Keratinocyte (primary cell): ENCODE data around the gene CYB5A. TPM values are rescaled to one million over a fixed set of nuclear protein-coding genes. Genes with fewer than 3 reads are reported as not detected.

ENCODE experiments used
- DNase-seq: peaks from one replicate; pipeline ENCODE4 v3.0.0-alpha.2; 2011; ENCODE audit warnings: low read depth, missing footprints, low spot score
- FAIRE-seq: peaks from 2 replicates; lab custom pipeline; 2011; peaks lifted over from hg19 to GRCh38; lab: Jason Lieb, UNC
- H2AFZ ChIP-seq: 2 replicates; pipeline ENCODE4 v1.6.0; 2012; ENCODE audit warnings: low read length, control low read depth, inconsistent platforms; ENCODE audit not compliant: control insufficient read depth
- H3K27ac ChIP-seq: 2 replicates; pipeline ENCODE4 v1.5.1; 2011; ENCODE audit warnings: low read length; ENCODE audit not compliant: control insufficient read depth, insufficient read depth
- H3K27me3 ChIP-seq: 3 replicates; pipeline ENCODE4 v1.6.0; 2011; ENCODE audit warnings: low read length; ENCODE audit not compliant: control insufficient read depth, insufficient read depth; ENCODE audit errors: extremely low read depth
- H3K36me3 ChIP-seq, 2 experiments: 2 replicates in 1 of 2; 3 replicates in 1 of 2; pipeline ENCODE4 v1.5.1; 2011; ENCODE audit warnings: low read length in 2 of 2, mild to moderate bottlenecking in 1 of 2; ENCODE audit not compliant: control insufficient read depth in 2 of 2, insufficient read depth in 2 of 2; ENCODE audit errors: extremely low read depth in 1 of 2
- H3K4me1 ChIP-seq: 3 replicates; pipeline ENCODE4 v1.5.1; 2011; ENCODE audit warnings: low read length; ENCODE audit not compliant: control insufficient read depth, insufficient read depth; ENCODE audit errors: extremely low read depth
- H3K4me2 ChIP-seq: 3 replicates; pipeline ENCODE4 v1.6.0; 2011; ENCODE audit warnings: low read depth, low read length; ENCODE audit not compliant: control insufficient read depth, insufficient read depth; ENCODE audit errors: extremely low read depth
- H3K4me3 ChIP-seq, 3 experiments: fragments of 200-600 bp in 1 of 3; sonication (generic) in 1 of 3; 2 replicates in 2 of 3; 3 replicates in 1 of 3; pipeline ENCODE4 v1.5.1; 2011 to 2016; ENCODE audit warnings: low read length in 3 of 3, mild to moderate bottlenecking in 3 of 3, control low read depth in 2 of 3, inconsistent platforms in 1 of 3, low read depth in 1 of 3, mixed read lengths in 1 of 3, mixed run types in 1 of 3, moderate library complexity in 1 of 3; ENCODE audit not compliant: control insufficient read depth in 2 of 3, insufficient read depth in 2 of 3; ENCODE audit errors: extremely low read depth in 1 of 3
- H3K79me2 ChIP-seq: 2 replicates; pipeline ENCODE4 v1.6.0; 2012; ENCODE audit warnings: low read length; ENCODE audit not compliant: control insufficient read depth, insufficient read depth
- H3K9ac ChIP-seq: 3 replicates; pipeline ENCODE4 v1.6.0; 2011; ENCODE audit warnings: low read length; ENCODE audit not compliant: control insufficient read depth, insufficient read depth; ENCODE audit errors: extremely low read depth
- H3K9me1 ChIP-seq: 3 replicates; pipeline ENCODE4 v1.6.0; 2011; ENCODE audit warnings: low read length; ENCODE audit not compliant: control insufficient read depth, insufficient read depth; ENCODE audit errors: extremely low read depth
- H3K9me3 ChIP-seq: 2 replicates; pipeline ENCODE4 v1.5.1; 2012; ENCODE audit warnings: low read depth, low read length; ENCODE audit not compliant: control insufficient read depth
- H4K20me1 ChIP-seq: 3 replicates; pipeline ENCODE4 v1.6.0; 2011; ENCODE audit warnings: low read length; ENCODE audit not compliant: control insufficient read depth, insufficient read depth; ENCODE audit errors: extremely low read depth
- CTCF ChIP-seq, 3 experiments: IDR thresholded peaks in 1 of 3; conservative IDR thresholded peaks in 1 of 3; optimal IDR thresholded peaks in 1 of 3; 2 replicates in 2 of 3; 3 replicates in 1 of 3; pipeline versions ENCODE3 to v1.5.1; 2011; ENCODE audit warnings: low read length in 3 of 3, mild to moderate bottlenecking in 3 of 3, moderate library complexity in 2 of 3, control low read depth in 1 of 3, inconsistent platforms in 1 of 3; ENCODE audit not compliant: insufficient read depth in 2 of 3; ENCODE audit errors: extremely low read depth in 1 of 3
- EZH2 ChIP-seq: IDR thresholded peaks from one replicate; pipeline ENCODE4 v1.6.1; 2012; ENCODE audit warnings: inconsistent platforms, mild to moderate bottlenecking, low read length, moderate library complexity
- dilution Hi-C: fragments of 300-500 bp; cut with MboI; formaldehyde crosslinking; loops from one replicate; pipeline ENCODE4 v1.7.0; 2020; ENCODE audit warnings: low sequenced_read_pairs; ENCODE audit not compliant: extremely low pct_ligation_motif_present
- polyA plus RNA-seq, 5 experiments: library from polyadenylated mRNA; depleted of rRNA in 3 of 5; stranded (reverse) in 3 of 5; stranded (forward) in 1 of 5; unstranded in 1 of 5; fragments of >200 nt; gene quantifications; 1 replicate in 1 of 5; 2 replicates in 3 of 5; 3 replicates in 1 of 5; pipeline versions ENCODE4 v1.2.1 to v1.2.3, GENCODE V29; 2011 to 2012; ENCODE audit warnings: missing spikeins in 2 of 5, low read depth in 1 of 5, low replicate concordance in 1 of 5

The CYB5A gene
- polyA plus RNA-seq, 1 donor (not counting 4 experiments of a cell fraction or from before 2014, with no cell fraction given), result 49.4 TPM

GRCh38 chr18:74289137-74289536 lies 2.6 kb downstream of the CYB5A start:
- dilution Hi-C loops, result no loop called here
- FAIRE-seq, result no peak
- H3K27me3 ChIP-seq, result no peaks in the 10 kb centered on the region
- no peaks in the 10 kb centered on the region for H3K79me2 ChIP-seq
- DNase-seq, result no peak
- no peak overlapping the region for H3K9ac ChIP-seq
- no peaks in the 10 kb centered on the region for H3K9me3 ChIP-seq
- no peak overlapping the region for H2AFZ ChIP-seq
- H4K20me1 ChIP-seq, result no peaks in the 10 kb centered on the region
- no peak overlapping the region for H3K27ac ChIP-seq
- no peak overlapping the region for H3K4me3 ChIP-seq
- no peak overlapping the region for H3K4me2 ChIP-seq
- TF ChIP-seq EZH2, result no peak
- TF ChIP-seq CTCF (optimal IDR thresholded peaks at IDR 0.05 in 1 of 3, IDR thresholded peaks at IDR 0.05 in 1 of 3, conservative IDR thresholded peaks at IDR 0.05 in 1 of 3; ENCODE audit: extremely low read depth in 1 of 3, insufficient read depth in 2 of 3, low read length in 3 of 3), result no peak
- H3K9me1 ChIP-seq, result no peaks in the 10 kb centered on the region
- no peaks in the 10 kb centered on the region for H3K36me3 ChIP-seq
- H3K4me1 ChIP-seq, result no peaks in the 10 kb centered on the region

GRCh38 chr18:74288730-74289129 lies 3.0 kb downstream of the CYB5A start:
- dilution Hi-C loops, result no loop called here
- no peaks in the 10 kb centered on the region for H3K9me1 ChIP-seq
- FAIRE-seq (no peak), DNase-seq (no peak)
- no peak overlapping the region for H3K9ac ChIP-seq
- H3K27ac ChIP-seq, result no peak overlapping the region
- TF ChIP-seq CTCF (optimal IDR thresholded peaks at IDR 0.05 in 1 of 3, IDR thresholded peaks at IDR 0.05 in 1 of 3, conservative IDR thresholded peaks at IDR 0.05 in 1 of 3; ENCODE audit: extremely low read depth in 1 of 3, insufficient read depth in 2 of 3, low read length in 3 of 3) (no peak), EZH2 (no peak)
- no peaks in the 10 kb centered on the region for H3K4me1 ChIP-seq
- no peak overlapping the region for H3K4me3 ChIP-seq
- H4K20me1 ChIP-seq, result no peaks in the 10 kb centered on the region
- no peak overlapping the region for H2AFZ ChIP-seq
- H3K79me2 ChIP-seq, result no peaks in the 10 kb centered on the region
- no peaks in the 10 kb centered on the region for H3K27me3 ChIP-seq
- H3K4me2 ChIP-seq, result no peak overlapping the region
- H3K36me3 ChIP-seq, result no peaks in the 10 kb centered on the region
- no peaks in the 10 kb centered on the region for H3K9me3 ChIP-seq
